Dermis blood vessel endothelial cell (primary cell): ENCODE data around the gene JAGN1. TPM values are rescaled to one million over a fixed set of nuclear protein-coding genes. Genes with fewer than 3 reads are reported as not detected.
"Not testable (repeated sequence)": the region's sequence is repeated elsewhere in the genome, so short reads cannot be mapped to it uniquely, and the experiment has no call there.

Source experiments
- DNase-seq: peaks from one replicate; pipeline ENCODE4 v3.0.0; 2010
- total RNA-seq: library from RNA; depleted of rRNA; stranded (reverse); fragments of >200 nt; gene quantifications from 2 replicates; pipeline ENCODE4 v1.2.3, GENCODE V29; 2014

Gene JAGN1
- total RNA-seq, 1 donor from 2014 or later = 39.5 TPM

- DNase-seq = no peak
Measured at GRCh38 chr3:9898467-9899241, 8.2 kb downstream of the JAGN1 start.

GRCh38 chr3:9899289-9899791, 8.9 kb downstream of the JAGN1 start:
- DNase-seq = no peak

GRCh38 chr3:9900965-9901415, 10.6 kb downstream of the JAGN1 start:
- not testable (repeated sequence) for DNase-seq

- DNase-seq = peak; percentile 81
Measured at GRCh38 chr3:9901967-9902366, 11.6 kb downstream of the JAGN1 start.

- DNase-seq = no peak
Measured at GRCh38 chr3:9902372-9903237, 12.2 kb downstream of the JAGN1 start, which contains the start of gene IL17RE. TSS of gene IL17RE (plus strand) at chr3:9902848. CDS start at chr3:9902933, 85 bp downstream.

- peak; percentile 52 for DNase-seq
Measured at GRCh38 chr3:9903238-9903624, 12.8 kb downstream of the JAGN1 start.

- no peak for DNase-seq
Measured at GRCh38 chr3:9903904-9904303, 13.5 kb downstream of the JAGN1 start.

- no peak for DNase-seq
Measured at GRCh38 chr3:9906480-9906879, 16.1 kb downstream of the JAGN1 start.

GRCh38 chr3:9908286-9908685, 17.9 kb downstream of the JAGN1 start:
- no peak for DNase-seq

- no peak for DNase-seq
Measured at GRCh38 chr3:9909221-9910013, 19.0 kb downstream of the JAGN1 start.

GRCh38 chr3:9911863-9912262, 21.5 kb downstream of the JAGN1 start:
- DNase-seq = no peak

GRCh38 chr3:9912294-9912935, 22.0 kb downstream of the JAGN1 start:
- DNase-seq = no peak

GRCh38 chr3:9913601-9914000, 23.2 kb downstream of the JAGN1 start:
- no peak for DNase-seq

- DNase-seq = no peak
Measured at GRCh38 chr3:9914011-9914410, 23.6 kb downstream of the JAGN1 start.

- DNase-seq = no peak
Measured at GRCh38 chr3:9914559-9915253, 24.3 kb downstream of the JAGN1 start.

- DNase-seq = peak; percentile 78
Measured at GRCh38 chr3:9915254-9916141, 25.1 kb downstream of the JAGN1 start.

GRCh38 chr3:9916346-9916733, 25.9 kb downstream of the JAGN1 start:
- peak; percentile 22 for DNase-seq

- DNase-seq = peak; percentile 84
Measured at GRCh38 chr3:9916734-9917680, 26.6 kb downstream of the JAGN1 start, which contains the start of gene IL17RC. TSS of gene IL17RC (plus strand) at chr3:9917098. CDS start at chr3:9917316, 218 bp downstream.

GRCh38 chr3:9917820-9918219, 27.4 kb downstream of the JAGN1 start:
- DNase-seq = no peak
